OCI-LY1 (cell line): ENCODE measurements around the gene DLK1.

Source experiments
- H2AFZ ChIP-seq: fragments of 200-600 bp; sonication (generic), shearing (Covaris generic); 2 replicates; pipeline ENCODE4 v1.6.0; 2014; ENCODE audit warnings: antibody characterized with exemption, mild to moderate bottlenecking, low read length
- H3F3A ChIP-seq: fragments of 200-600 bp; sonication (generic), shearing (Covaris generic); 2 replicates; pipeline ENCODE4 v1.6.0; 2014; ENCODE audit warnings: mild to moderate bottlenecking, antibody characterized with exemption, low read length, moderate library complexity; ENCODE audit not compliant: insufficient read depth
- H3K27ac ChIP-seq: fragments of 200-600 bp; sonication (generic); 2 replicates; pipeline ENCODE4 v1.5.1; 2014; ENCODE audit warnings: low read length, mixed run types, mild to moderate bottlenecking, low read depth; ENCODE audit not compliant: poor library complexity, severe bottlenecking
- H3K27me3 ChIP-seq: fragments of 200-600 bp; sonication (generic); 2 replicates; pipeline ENCODE4 v1.6.0; 2014; ENCODE audit warnings: antibody characterized with exemption, mild to moderate bottlenecking, low read length, moderate library complexity; ENCODE audit not compliant: insufficient read depth
- H3K36me3 ChIP-seq: fragments of 200-600 bp; sonication (generic); 2 replicates; pipeline ENCODE4 v1.6.1; 2014; ENCODE audit warnings: mild to moderate bottlenecking, antibody characterized with exemption, low read length, moderate library complexity, mixed read lengths; ENCODE audit not compliant: insufficient read depth
- H3K4me1 ChIP-seq: fragments of 200-600 bp; sonication (generic); 2 replicates; pipeline ENCODE4 v1.5.1; 2014; ENCODE audit warnings: mild to moderate bottlenecking, low read length, moderate library complexity; ENCODE audit not compliant: insufficient read depth, severe bottlenecking
- H3K4me2 ChIP-seq: fragments of 200-600 bp; sonication (generic), shearing (Covaris generic); 2 replicates; pipeline ENCODE4 v1.6.1; 2014; ENCODE audit warnings: low read length
- H3K4me3 ChIP-seq: fragments of 200-600 bp; sonication (generic); 2 replicates; pipeline ENCODE4 v1.5.1; 2014; ENCODE audit warnings: low read length, low read depth, mild to moderate bottlenecking, mixed read lengths; ENCODE audit not compliant: poor library complexity, severe bottlenecking
- H3K79me2 ChIP-seq: fragments of 200-600 bp; shearing (Covaris generic); 2 replicates; pipeline ENCODE4 v1.6.1; 2016; ENCODE audit warnings: mixed run types, low read length, mixed read lengths; ENCODE audit not compliant: insufficient read depth
- H3K9ac ChIP-seq: fragments of 200-600 bp; sonication (generic), shearing (Covaris generic); 2 replicates; pipeline ENCODE4 v1.6.1; 2014; ENCODE audit warnings: mild to moderate bottlenecking, low read length, mixed read lengths
- H3K9me2 ChIP-seq: fragments of 200-600 bp; sonication (generic), shearing (Covaris generic); 2 replicates; pipeline ENCODE4 v1.6.1; 2014; ENCODE audit warnings: low read depth, mild to moderate bottlenecking, low read length, mixed read lengths
- H3K9me3 ChIP-seq: fragments of 200-600 bp; shearing (Covaris generic); 2 replicates; pipeline ENCODE4 v1.6.1; 2014; ENCODE audit warnings: low read length, mixed read lengths
- H4K20me1 ChIP-seq: fragments of 200-600 bp; sonication (generic), shearing (Covaris generic); 2 replicates; pipeline ENCODE4 v1.6.0; 2016; ENCODE audit warnings: mild to moderate bottlenecking, low read length; ENCODE audit not compliant: insufficient read depth
- EZH2 ChIP-seq: fragments of 200-600 bp; sonication (generic), shearing (Covaris generic); IDR thresholded peaks from 2 replicates; pipeline ENCODE4 v1.8.0; 2017; ENCODE audit warnings: borderline replicate concordance, mixed run types, mild to moderate bottlenecking, antibody characterized with exemption, low read length, moderate library complexity, mixed read lengths
- TF ChIP-seq, protein P1 (sequence below): fragments of 200-600 bp; sonication (generic), shearing (Covaris generic); IDR thresholded peaks from 2 replicates; pipeline ENCODE4 v1.5.1; 2017; ENCODE audit warnings: mild to moderate bottlenecking, antibody characterized with exemption, low read length, moderate library complexity, mixed read lengths

Gene DLK1

DNA sequence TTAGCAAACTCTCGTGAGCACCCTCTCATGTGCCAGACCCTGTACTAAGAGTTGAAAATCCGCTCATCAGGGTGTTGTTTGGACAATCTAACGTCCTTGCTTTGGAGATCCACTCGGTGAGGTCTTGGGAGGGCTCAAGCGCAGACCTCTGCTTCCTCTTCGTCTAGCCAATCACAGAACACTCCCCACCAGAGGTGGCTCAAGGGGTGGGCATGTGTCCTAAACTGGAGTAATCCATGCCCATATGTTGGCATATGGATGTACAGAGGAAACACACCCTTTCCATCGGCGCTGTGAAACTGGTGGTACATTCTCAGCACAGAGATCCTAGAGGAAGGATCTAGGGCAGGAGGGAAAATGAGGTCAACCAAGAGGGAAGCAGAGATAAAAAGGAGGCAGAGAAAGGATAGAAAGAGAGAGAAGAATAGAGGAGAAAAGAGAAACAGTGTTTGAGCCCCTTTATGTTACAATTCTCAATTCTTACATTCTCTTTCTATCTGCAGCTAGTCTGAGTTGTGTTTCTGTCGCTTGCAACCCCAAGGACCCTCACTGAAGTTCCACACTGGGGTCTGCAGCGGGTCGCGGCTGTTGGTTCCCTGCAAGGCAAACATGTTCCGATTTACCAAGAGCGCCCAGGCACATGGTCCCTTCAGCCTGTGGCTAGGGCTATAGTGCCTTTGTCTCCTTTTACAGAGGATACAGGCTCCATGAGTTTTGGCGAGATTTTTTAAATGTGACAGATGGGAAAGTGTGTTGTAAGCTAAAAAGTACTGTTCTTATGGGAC is 40.5 kb downstream of the DLK1 start:
- H3K36me3 ChIP-seq = no peaks in the 10 kb centered on the region
- no peaks in the 10 kb centered on the region for H4K20me1 ChIP-seq

DNA sequence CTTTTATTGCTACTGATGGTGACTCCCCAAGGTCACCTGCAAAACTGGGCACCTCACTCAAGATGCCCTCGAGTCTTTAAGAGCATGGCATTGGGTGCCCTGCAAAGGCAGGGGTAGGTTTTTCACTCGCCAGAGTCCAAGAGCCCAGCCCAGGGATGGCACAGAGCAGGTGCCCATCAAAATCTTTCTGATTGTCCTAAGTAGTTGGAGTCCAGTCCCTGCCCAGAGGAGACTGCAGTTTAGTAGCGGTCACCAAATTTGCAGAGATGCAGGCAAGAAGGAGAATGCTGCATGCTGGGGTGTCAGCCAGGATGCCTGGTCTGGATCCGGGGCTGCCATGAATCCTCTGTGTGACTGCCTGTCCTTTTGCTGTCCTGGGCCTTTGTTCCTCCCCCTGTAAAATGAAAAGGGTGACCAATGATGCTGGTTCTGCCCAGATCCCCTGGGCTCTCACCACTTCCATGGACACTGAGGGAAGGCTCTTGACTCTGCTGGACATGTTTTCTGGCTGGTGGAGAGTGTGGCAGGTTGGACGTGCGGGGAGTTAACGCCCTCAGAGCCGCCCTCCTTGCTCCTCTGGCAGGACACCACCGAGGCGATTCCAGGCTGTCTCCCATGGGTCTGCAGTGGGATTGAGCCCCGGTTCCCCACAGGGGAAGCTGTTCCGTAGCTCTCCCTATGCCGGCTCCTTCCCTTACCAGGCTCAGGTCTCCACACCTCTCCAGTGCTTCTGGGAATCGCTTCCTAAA is 41.3 kb downstream of the DLK1 start:
- Histone ChIP-seq H4K20me1 (no peaks in the 10 kb centered on the region), H3K36me3 (no peaks in the 10 kb centered on the region), H3K9me2 (no peaks in the 10 kb centered on the region), H3K9ac (no peak overlapping the region), H3K4me1 (no peaks in the 10 kb centered on the region), H3K9me3 (no peaks in the 10 kb centered on the region), H3K27me3 (no peaks in the 10 kb centered on the region), H3K27ac (no peak overlapping the region), H3K79me2 (no peaks in the 10 kb centered on the region), H3K4me2 (no peak overlapping the region), H3F3A (no peaks in the 10 kb centered on the region), H2AFZ (no peak overlapping the region), H3K4me3 (no peak overlapping the region)
- TF ChIP-seq EZH2 = no peak
- TF ChIP-seq, protein P1, sequence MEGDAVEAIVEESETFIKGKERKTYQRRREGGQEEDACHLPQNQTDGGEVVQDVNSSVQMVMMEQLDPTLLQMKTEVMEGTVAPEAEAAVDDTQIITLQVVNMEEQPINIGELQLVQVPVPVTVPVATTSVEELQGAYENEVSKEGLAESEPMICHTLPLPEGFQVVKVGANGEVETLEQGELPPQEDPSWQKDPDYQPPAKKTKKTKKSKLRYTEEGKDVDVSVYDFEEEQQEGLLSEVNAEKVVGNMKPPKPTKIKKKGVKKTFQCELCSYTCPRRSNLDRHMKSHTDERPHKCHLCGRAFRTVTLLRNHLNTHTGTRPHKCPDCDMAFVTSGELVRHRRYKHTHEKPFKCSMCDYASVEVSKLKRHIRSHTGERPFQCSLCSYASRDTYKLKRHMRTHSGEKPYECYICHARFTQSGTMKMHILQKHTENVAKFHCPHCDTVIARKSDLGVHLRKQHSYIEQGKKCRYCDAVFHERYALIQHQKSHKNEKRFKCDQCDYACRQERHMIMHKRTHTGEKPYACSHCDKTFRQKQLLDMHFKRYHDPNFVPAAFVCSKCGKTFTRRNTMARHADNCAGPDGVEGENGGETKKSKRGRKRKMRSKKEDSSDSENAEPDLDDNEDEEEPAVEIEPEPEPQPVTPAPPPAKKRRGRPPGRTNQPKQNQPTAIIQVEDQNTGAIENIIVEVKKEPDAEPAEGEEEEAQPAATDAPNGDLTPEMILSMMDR = no peak

More for the DNA sequence above, 40.5 kb downstream of the DLK1 start:
- Histone ChIP-seq H3K4me1 (no peaks in the 10 kb centered on the region), H3K4me3 (no peak overlapping the region), H3K27ac (no peak overlapping the region), H3K27me3 (no peaks in the 10 kb centered on the region), H3K9me3 (no peaks in the 10 kb centered on the region), H3K9ac (no peak overlapping the region), H2AFZ (no peak overlapping the region), H3F3A (no peaks in the 10 kb centered on the region), H3K4me2 (no peak overlapping the region), H3K79me2 (no peaks in the 10 kb centered on the region), H3K9me2 (no peaks in the 10 kb centered on the region)
- TF ChIP-seq EZH2 = no peak
- TF ChIP-seq, protein P1 = no peak

- Histone ChIP-seq H3K4me2 (no peak overlapping the region), H3K9me2 (no peaks in the 10 kb centered on the region), H3F3A (no peaks in the 10 kb centered on the region), H3K9ac (no peak overlapping the region), H3K27me3 (no peaks in the 10 kb centered on the region), H3K36me3 (no peaks in the 10 kb centered on the region), H2AFZ (no peak overlapping the region), H4K20me1 (no peaks in the 10 kb centered on the region), H3K4me1 (no peaks in the 10 kb centered on the region), H3K9me3 (no peaks in the 10 kb centered on the region), H3K4me3 (no peak overlapping the region), H3K79me2 (no peaks in the 10 kb centered on the region), H3K27ac (no peak overlapping the region)
- TF ChIP-seq, protein P1 = no peak
- no peak for TF ChIP-seq EZH2
Measured at GRCh38 chr14:100769035-100769939, 42.6 kb downstream of the DLK1 start.
